ENCODE data around the gene PPM1H. TPM values are rescaled to one million over a fixed set of nuclear protein-coding genes. Genes with fewer than 3 reads are reported as not detected.

The PPM1H gene
- total and polyA plus RNA-seq, 4 donors = 2.3 to 7.2 (median 4.1) TPM

GRCh38 chr12:62930546-62931425 is 4.2 kb downstream of the PPM1H start:
- no peak for DNase-seq (ENCODE audit: low spot score)
- 70% methylated on average over 5 of the region's 5 CpGs for WGBS
- TF ChIP-seq RAD21 (IDR thresholded peaks at IDR 0.05) (no peak), RXRA (IDR thresholded peaks at IDR 0.05) (no peak), FOXA1 (IDR thresholded peaks at IDR 0.05) (no peak), REST (IDR thresholded peaks at IDR 0.05) (no peak), NR2F2 (IDR thresholded peaks at IDR 0.05) (no peak), HNF4A (conservative IDR thresholded peaks at IDR 0.05) (no peak)
- Histone ChIP-seq H3K27me3 (ENCODE audit: control insufficient read depth in 4 of 4, insufficient read depth in 4 of 4, low read length in 3 of 4) (no peaks in the 10 kb centered on the region), H3K4me1 (ENCODE audit: control insufficient read depth in 4 of 4, insufficient read depth in 4 of 4, low read length in 3 of 4) (peaks cover 4 to 24% (median 14%) of the 10 kb centered on the region in 4 donors), H3K9me3 (ENCODE audit: control insufficient read depth in 4 of 4, low read length in 3 of 4) (no peaks in the 10 kb centered on the region), H3K27ac (ENCODE audit: low read depth in 1 of 2, low read length in 2 of 2) (no peak overlapping the region), H3K36me3 (ENCODE audit: control insufficient read depth in 4 of 4, insufficient read depth in 3 of 4, low read depth in 1 of 4, low read length in 3 of 4) (no peaks in the 10 kb centered on the region), H3K4me3 (ENCODE audit: low read depth in 1 of 3, low read length in 3 of 3) (no peak overlapping the region), H3K9ac (ENCODE audit: low read depth in 1 of 2, low read length in 2 of 2) (no peak overlapping the region)

- DNase-seq (ENCODE audit: low spot score) = no peak
- H3K4me1 ChIP-seq (ENCODE audit: control insufficient read depth in 4 of 4, insufficient read depth in 4 of 4, low read length in 3 of 4) = peaks cover 6 to 11% (median 8%) of the 10 kb centered on the region in 4 donors
- H3K9ac ChIP-seq (ENCODE audit: low read depth in 1 of 2, low read length in 2 of 2) = no peak overlapping the region
- TF ChIP-seq TAF1 (conservative IDR thresholded peaks at IDR 0.05) = no peak
- no peak for TF ChIP-seq REST (IDR thresholded peaks at IDR 0.05)
- no peak for TF ChIP-seq HNF4A (conservative IDR thresholded peaks at IDR 0.05)
- TF ChIP-seq RXRA (IDR thresholded peaks at IDR 0.05) = no peak
- no peak for TF ChIP-seq EGR1 (IDR thresholded peaks at IDR 0.05; ENCODE audit: low read depth in 2 of 2)
- no peak for TF ChIP-seq RAD21 (IDR thresholded peaks at IDR 0.05)
- no peak for TF ChIP-seq GABPA (IDR thresholded peaks at IDR 0.05 in 1 of 2, conservative IDR thresholded peaks at IDR 0.05 in 1 of 2)
- no peak for TF ChIP-seq ATF3 (IDR thresholded peaks at IDR 0.05)
- no peak for TF ChIP-seq MAX (IDR thresholded peaks at IDR 0.05)
- TF ChIP-seq SP1 (IDR thresholded peaks at IDR 0.05) = no peak
- TF ChIP-seq JUND (IDR thresholded peaks at IDR 0.05) = no peak
- TF ChIP-seq ZBTB33 (IDR thresholded peaks at IDR 0.05) = no peak
- TF ChIP-seq YY1 (IDR thresholded peaks at IDR 0.05) = no peak
- TF ChIP-seq HNF4G (IDR thresholded peaks at IDR 0.05) = no peak
- no peak for TF ChIP-seq FOXA1 (IDR thresholded peaks at IDR 0.05)
- TF ChIP-seq FOXA2 (IDR thresholded peaks at IDR 0.05) = no peak
- no peak for TF ChIP-seq CTCF (IDR thresholded peaks at IDR 0.05; ENCODE audit: low read depth, low read length, missing input control)
- no peak for TF ChIP-seq NR2F2 (IDR thresholded peaks at IDR 0.05)
- no peak overlapping the region for H3K27ac ChIP-seq (ENCODE audit: low read depth in 1 of 2, low read length in 2 of 2)
- no peak overlapping the region for H3K4me3 ChIP-seq (ENCODE audit: low read depth in 1 of 3, low read length in 3 of 3)
- no peaks in the 10 kb centered on the region for H3K36me3 ChIP-seq (ENCODE audit: control insufficient read depth in 4 of 4, insufficient read depth in 3 of 4, low read depth in 1 of 4, low read length in 3 of 4)
- no peaks in the 10 kb centered on the region for H3K9me3 ChIP-seq (ENCODE audit: control insufficient read depth in 4 of 4, low read length in 3 of 4)
- WGBS = 60% methylated on average over 2 of the region's 2 CpGs
- no peaks in the 10 kb centered on the region for H3K27me3 ChIP-seq (ENCODE audit: control insufficient read depth in 4 of 4, insufficient read depth in 4 of 4, low read length in 3 of 4)
Measured at GRCh38 chr12:62928632-62929031, 6.3 kb downstream of the PPM1H start.

Data from liver (tissue), 9 donors.